C1 segment of cervical spinal cord (tissue), 14 donors: Measurements from ENCODE around the gene COMT.
A peak's percentile ranks its signal among the peaks of the same experiment; 100 is the strongest.

Experiments
- DNase-seq, 14 donors: peaks; one replicate each; lab custom pipeline; 2025; lab: John Stamatoyannopoulos, UW

Gene COMT

DNA sequence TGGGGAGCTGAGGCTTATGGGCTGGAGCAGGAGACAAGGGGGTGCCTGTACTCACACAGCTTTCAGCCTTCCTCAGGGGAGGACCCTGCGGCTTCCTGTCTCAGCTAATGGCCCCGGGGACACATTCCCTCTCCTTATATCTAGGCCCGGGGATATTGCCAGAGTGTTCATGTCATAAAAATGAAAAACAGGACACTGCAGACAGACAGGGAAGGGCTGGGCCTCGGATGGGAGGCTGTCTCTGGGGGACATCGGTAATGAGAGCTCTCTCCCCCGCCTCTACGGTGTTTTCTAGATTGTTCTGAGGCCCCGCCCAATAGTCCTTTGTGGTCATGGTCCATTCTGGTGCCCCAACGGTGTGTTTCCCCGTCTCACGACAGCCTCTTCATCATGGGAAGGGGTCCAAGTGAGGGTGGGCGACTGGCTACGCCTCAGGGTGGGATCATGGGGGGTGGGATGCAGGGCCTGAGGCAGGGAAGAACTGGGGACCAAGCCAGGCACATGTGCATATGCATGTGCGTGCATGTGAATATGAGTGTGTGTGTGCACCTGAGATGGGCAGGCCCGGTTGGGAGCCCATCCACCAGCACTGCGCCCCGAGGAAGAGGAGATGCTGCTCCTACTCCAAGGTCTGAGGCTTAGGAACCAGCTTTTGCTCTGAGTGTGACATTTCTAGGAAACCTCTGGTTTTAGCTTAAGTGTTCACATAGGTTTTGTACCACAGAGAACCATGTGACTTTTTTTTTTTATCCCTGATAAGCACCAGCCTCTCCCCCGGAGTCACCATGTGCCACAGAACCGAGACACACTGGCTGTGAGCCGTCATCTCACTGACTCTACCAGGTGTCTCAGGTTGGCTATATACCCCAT, 69.8 kb downstream of the COMT start:
- DNase-seq = no peak

- DNase-seq = no peak
Observed at GRCh38 chr22:20011993-20012740, 70.6 kb downstream of the COMT start.

GRCh38 chr22:20012741-20013331, 71.3 kb downstream of the COMT start:
- DNase-seq = peak in 1 of 14 donors; percentile 69

- DNase-seq = peak in 8 of 14 donors; percentile 14 to 67 (median 40)
Observed at GRCh38 chr22:20013382-20013871, 71.9 kb downstream of the COMT start.

DNA sequence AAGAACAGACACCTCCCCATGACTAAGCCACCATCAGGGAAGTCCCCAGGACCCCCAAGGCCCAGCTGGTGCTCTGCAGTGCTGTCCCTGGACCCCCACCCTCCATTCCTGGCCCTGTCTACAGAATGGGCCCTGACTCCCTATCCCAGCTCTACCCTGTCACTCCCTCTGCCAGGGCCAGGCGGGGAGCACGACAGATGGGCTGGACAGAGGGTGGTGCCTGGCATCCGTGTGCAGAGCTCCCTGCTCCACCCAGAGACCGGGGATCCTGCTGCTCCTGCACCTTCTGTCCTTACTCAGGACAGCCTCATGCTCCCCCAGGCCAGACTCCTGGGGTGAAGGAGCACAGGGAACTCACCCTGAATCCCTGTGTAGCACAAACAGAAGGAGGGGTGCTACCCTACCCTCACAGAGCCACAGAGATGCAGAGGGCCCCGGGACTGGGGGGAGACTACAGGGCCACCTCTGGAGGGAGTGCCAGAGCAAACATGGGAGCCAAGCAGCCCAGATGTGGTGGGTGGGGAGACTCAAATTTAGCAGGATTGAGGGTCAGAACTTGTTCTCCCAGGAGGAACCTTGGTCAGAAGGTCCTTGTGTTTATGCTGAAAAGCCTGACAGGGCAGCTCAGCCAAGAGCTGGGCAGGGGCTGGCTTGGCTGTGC, 73.1 kb downstream of the COMT start:
- peak in 1 of 14 donors; percentile 85 for DNase-seq

DNA sequence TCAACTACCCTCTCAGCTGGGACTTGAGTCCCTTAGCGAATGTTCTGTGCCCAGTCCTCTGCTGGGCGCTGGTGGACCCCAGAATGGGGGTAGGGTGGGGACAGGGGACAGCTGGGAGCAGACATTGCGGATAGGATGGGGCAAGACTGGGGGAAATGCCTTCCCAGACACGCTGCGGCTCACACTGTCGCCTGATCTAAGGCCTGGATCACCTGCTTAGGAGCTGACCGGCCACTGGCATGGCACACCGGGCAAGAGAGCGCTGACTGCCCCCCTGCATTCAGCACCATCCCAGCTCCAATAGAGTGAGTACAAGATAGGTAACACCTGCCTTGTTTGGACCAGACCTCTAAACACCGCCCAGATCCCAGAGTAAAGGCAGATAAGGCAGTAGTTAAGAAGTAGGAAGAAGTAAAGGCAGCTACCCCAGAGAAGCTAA, 73.6 kb downstream of the COMT start:
- DNase-seq = no peak

GRCh38 chr22:20015971-20016733, 74.6 kb downstream of the COMT start:
- no peak for DNase-seq

- DNase-seq = peak; percentile 28 to 93 (median 88)
Observed at GRCh38 chr22:20016734-20017621, 75.4 kb downstream of the COMT start, which contains the start of gene ARVCF. Gene ARVCF (minus strand): TSS chr22:20016823. CDS start chr22:19990794, 26,029 bp downstream.

DNA sequence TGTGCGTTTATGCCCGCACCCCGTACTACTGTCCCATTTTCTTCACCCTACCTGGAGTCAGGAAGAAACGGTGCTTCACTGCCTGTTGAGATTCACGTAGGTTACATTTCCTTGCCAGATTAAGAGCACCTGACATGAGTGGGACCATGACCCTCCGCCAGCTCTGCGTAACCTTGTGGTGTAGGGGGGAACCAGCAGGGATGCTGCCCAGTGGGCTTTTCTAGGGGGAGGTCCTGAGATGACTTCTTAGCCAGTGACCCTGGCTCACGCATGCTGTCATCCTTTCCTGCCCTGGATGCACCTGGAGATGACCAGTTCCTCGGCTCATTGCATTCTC, 76.0 kb downstream of the COMT start:
- no peak for DNase-seq

- DNase-seq = no peak
Observed at GRCh38 chr22:20018001-20018400, 76.4 kb downstream of the COMT start.
